Endothelial cell (in vitro differentiated cells): Measurements from ENCODE around the gene PDGFRA. TPM values are rescaled to one million over a fixed set of nuclear protein-coding genes. Genes with fewer than 3 reads are reported as not detected.

Experiments
- DNase-seq: peaks from one replicate; pipeline ENCODE4 v3.0.0; 2021; ENCODE audit warnings: low spot score
- H3K27ac Mint-ChIP-seq: one replicate; pipeline ENCODE4 v1.8.0; 2021; ENCODE audit warnings: mixed read lengths, inconsistent platforms; ENCODE audit not compliant: unreplicated experiment
- H3K27me3 Mint-ChIP-seq: one replicate; pipeline ENCODE4 v1.8.0; 2021; ENCODE audit warnings: mild to moderate bottlenecking, moderate library complexity, mixed read lengths, inconsistent platforms; ENCODE audit not compliant: unreplicated experiment
- H3K36me3 Mint-ChIP-seq: one replicate; pipeline ENCODE4 v1.8.0; 2021; ENCODE audit warnings: mild to moderate bottlenecking, low read depth, mixed read lengths, inconsistent platforms; ENCODE audit not compliant: unreplicated experiment
- H3K4me1 Mint-ChIP-seq: one replicate; pipeline ENCODE4 v1.8.0; 2021; ENCODE audit warnings: mild to moderate bottlenecking, mixed read lengths, inconsistent platforms; ENCODE audit not compliant: unreplicated experiment
- H3K4me3 Mint-ChIP-seq: one replicate; pipeline ENCODE4 v1.8.0; 2021; ENCODE audit warnings: mild to moderate bottlenecking, mixed read lengths, inconsistent platforms; ENCODE audit not compliant: unreplicated experiment
- H3K9me3 Mint-ChIP-seq: one replicate; pipeline ENCODE4 v1.8.0; 2021; ENCODE audit warnings: mixed read lengths, inconsistent platforms; ENCODE audit not compliant: unreplicated experiment
- CTCF ChIP-seq: fragments of 200-600 bp; sonication (generic); IDR thresholded peaks from one replicate; pipeline ENCODE4 v1.5.0; 2021; ENCODE audit warnings: antibody characterized with exemption; ENCODE audit not compliant: unreplicated experiment
- total RNA-seq: library from RNA; stranded (reverse); fragmentation: NEBNext Ultra II Directional; extraction: Animal tissue kit (Norgen Biotek cat#: 25700); gene quantifications from one replicate; pipeline ENCODE4 v1.2.1, GENCODE V29; 2021; ENCODE audit not compliant: unreplicated experiment

PDGFRA gene
- total RNA-seq, 1 donor from 2014 or later: 3.4 TPM

- no peaks in the 10 kb centered on the region for H3K36me3 Mint-ChIP-seq
- no peak for TF ChIP-seq CTCF
- peaks cover 33% of the 10 kb centered on the region for H3K4me1 Mint-ChIP-seq
- H3K9me3 Mint-ChIP-seq: no peaks in the 10 kb centered on the region
- DNase-seq: peak; percentile 17
- peak overlapping the region; percentile 85 for H3K4me3 Mint-ChIP-seq
- peaks cover 25% of the 10 kb centered on the region for H3K27me3 Mint-ChIP-seq
- H3K27ac Mint-ChIP-seq: no peak overlapping the region
Observed at GRCh38 chr4:54230484-54231418, 1.7 kb downstream of the PDGFRA start.

GRCh38 chr4:54231419-54231767 lies 2.3 kb downstream of the PDGFRA start:
- H3K9me3 Mint-ChIP-seq: no peaks in the 10 kb centered on the region
- peak; percentile 20 for DNase-seq
- H3K4me1 Mint-ChIP-seq: peaks cover 29% of the 10 kb centered on the region
- H3K27ac Mint-ChIP-seq: no peak overlapping the region
- peaks cover 25% of the 10 kb centered on the region for H3K27me3 Mint-ChIP-seq
- H3K36me3 Mint-ChIP-seq: no peaks in the 10 kb centered on the region
- TF ChIP-seq CTCF: no peak
- peak overlapping the region; percentile 85 for H3K4me3 Mint-ChIP-seq

GRCh38 chr4:54231768-54232688 lies 2.9 kb downstream of the PDGFRA start:
- Mint-ChIP-seq H3K27me3 (peaks cover 25% of the 10 kb centered on the region), H3K36me3 (no peaks in the 10 kb centered on the region), H3K4me1 (peaks cover 25% of the 10 kb centered on the region), H3K9me3 (no peaks in the 10 kb centered on the region), H3K4me3 (peak overlapping the region; percentile 85), H3K27ac (no peak overlapping the region)
- no peak for TF ChIP-seq CTCF
- DNase-seq: peak; percentile 39

GRCh38 chr4:54233277-54233696 lies 4.2 kb downstream of the PDGFRA start:
- peak overlapping the region; percentile 72 for H3K4me3 Mint-ChIP-seq
- no peaks in the 10 kb centered on the region for H3K9me3 Mint-ChIP-seq
- no peaks in the 10 kb centered on the region for H3K36me3 Mint-ChIP-seq
- H3K4me1 Mint-ChIP-seq: peaks cover 22% of the 10 kb centered on the region
- no peak overlapping the region for H3K27ac Mint-ChIP-seq
- DNase-seq: peak; percentile 96
- H3K27me3 Mint-ChIP-seq: peaks cover 25% of the 10 kb centered on the region
- peak; percentile 75 for TF ChIP-seq CTCF
